SU-DHL-6 (cell line): ENCODE data around the gene SDK2.

ENCODE experiments used
- H2AFZ ChIP-seq: fragments of 200-600 bp; sonication (generic); 2 replicates; pipeline ENCODE4 v1.6.1; 2014; ENCODE audit warnings: low read depth, mild to moderate bottlenecking, moderate library complexity, mixed read lengths, antibody characterized with exemption, low read length; ENCODE audit not compliant: severe bottlenecking
- H3F3A ChIP-seq: fragments of 200-600 bp; shearing (Covaris generic); 2 replicates; pipeline ENCODE4 v1.6.0; 2016; ENCODE audit warnings: antibody characterized with exemption, mild to moderate bottlenecking; ENCODE audit not compliant: insufficient read depth
- H3K27ac ChIP-seq: fragments of 200-600 bp; sonication (generic); 2 replicates; pipeline ENCODE4 v1.5.1; 2016; ENCODE audit warnings: low read depth, mild to moderate bottlenecking, low read length, moderate library complexity, mixed read lengths
- H3K27me3 ChIP-seq: fragments of 200-600 bp; sonication (generic), shearing (Covaris generic); 2 replicates; pipeline ENCODE4 v1.6.0; 2014; ENCODE audit warnings: mild to moderate bottlenecking, low read length
- H3K36me3 ChIP-seq: fragments of 200-600 bp; sonication (generic); 2 replicates; pipeline ENCODE4 v1.6.1; 2014; ENCODE audit warnings: mild to moderate bottlenecking, low read length, mixed read lengths
- H3K4me2 ChIP-seq: fragments of 300-600, 200-600 bp; shearing (Covaris generic), sonication (generic); 2 replicates; pipeline ENCODE4 v1.6.0; 2014; ENCODE audit warnings: low read length, low read depth, mild to moderate bottlenecking; ENCODE audit not compliant: poor library complexity, severe bottlenecking
- H3K4me3 ChIP-seq: fragments of 200-600 bp; sonication (generic); 2 replicates; pipeline ENCODE4 v1.5.1; 2014; ENCODE audit warnings: antibody characterized with exemption, low read length, mild to moderate bottlenecking, mixed read lengths; ENCODE audit not compliant: insufficient read depth, poor library complexity, severe bottlenecking
- H3K79me2 ChIP-seq: fragments of 200-600 bp; sonication (generic); 2 replicates; pipeline ENCODE4 v1.6.1; 2014; ENCODE audit warnings: mild to moderate bottlenecking, low read length, moderate library complexity; ENCODE audit not compliant: insufficient read depth
- H3K9ac ChIP-seq: fragments of 200-600 bp; sonication (generic); 2 replicates; pipeline ENCODE4 v1.7.0; 2014; ENCODE audit warnings: mild to moderate bottlenecking, low read length
- H3K9me2 ChIP-seq: fragments of 200-600 bp; sonication (generic); replicated peaks from 2 replicates; pipeline ENCODE4 v1.6.1; 2014; ENCODE audit warnings: low read length; ENCODE audit not compliant: insufficient read depth
- H3K9me3 ChIP-seq: fragments of 200-600 bp; sonication (generic); 2 replicates; pipeline ENCODE4 v1.6.1; 2014; ENCODE audit warnings: low read length, mixed read lengths; ENCODE audit not compliant: insufficient read depth
- H4K20me1 ChIP-seq: fragments of 200-600 bp; sonication (generic); 2 replicates; pipeline ENCODE4 v1.6.1; 2014; ENCODE audit warnings: low read depth, mild to moderate bottlenecking, antibody characterized with exemption, low read length, moderate library complexity, mixed read lengths
- CTCF ChIP-seq: fragments of 200-600 bp; sonication (generic); IDR thresholded peaks from one replicate; pipeline ENCODE4 v1.5.1; 2017; ENCODE audit warnings: antibody characterized with exemption, mild to moderate bottlenecking, low read length, moderate library complexity; ENCODE audit not compliant: insufficient read depth, poor library complexity, severe bottlenecking
- EZH2phosphoT487 ChIP-seq: fragments of 200-600 bp; sonication (generic), shearing (Covaris generic); conservative IDR thresholded peaks from 2 replicates; pipeline ENCODE4 v1.6.1; 2018; ENCODE audit warnings: mild to moderate bottlenecking, antibody characterized with exemption, low read length, moderate library complexity, mixed read lengths

SDK2 gene

GRCh38 chr17:73632513-73632912 lies 11.7 kb downstream of the SDK2 start:
- no peak overlapping the region for H3K4me2 ChIP-seq
- H3K4me3 ChIP-seq = no peak overlapping the region
- no peaks in the 10 kb centered on the region for H4K20me1 ChIP-seq
- no peaks in the 10 kb centered on the region for H3K9me3 ChIP-seq
- no peaks in the 10 kb centered on the region for H3F3A ChIP-seq
- no peak overlapping the region for H3K9ac ChIP-seq
- H3K79me2 ChIP-seq = no peaks in the 10 kb centered on the region
- no peaks in the 10 kb centered on the region for H3K27me3 ChIP-seq
- H3K27ac ChIP-seq = no peak overlapping the region
- no peaks in the 10 kb centered on the region for H3K36me3 ChIP-seq
- no peaks in the 10 kb centered on the region for H3K9me2 ChIP-seq
- TF ChIP-seq EZH2phosphoT487 (no peak), CTCF (no peak)
- H2AFZ ChIP-seq = no peak overlapping the region

GRCh38 chr17:73630965-73631595 lies 13.2 kb downstream of the SDK2 start:
- Histone ChIP-seq H3K36me3 (no peaks in the 10 kb centered on the region), H2AFZ (no peak overlapping the region), H3K27me3 (no peaks in the 10 kb centered on the region), H3F3A (no peaks in the 10 kb centered on the region), H3K9me3 (no peaks in the 10 kb centered on the region), H3K79me2 (no peaks in the 10 kb centered on the region), H3K4me2 (no peak overlapping the region), H3K27ac (no peak overlapping the region), H4K20me1 (no peaks in the 10 kb centered on the region), H3K4me3 (no peak overlapping the region), H3K9me2 (no peaks in the 10 kb centered on the region), H3K9ac (no peak overlapping the region)
- TF ChIP-seq EZH2phosphoT487 = no peak
- no peak for TF ChIP-seq CTCF

GRCh38 chr17:73630531-73630930 lies 13.7 kb downstream of the SDK2 start:
- no peak overlapping the region for H3K4me2 ChIP-seq
- no peaks in the 10 kb centered on the region for H4K20me1 ChIP-seq
- TF ChIP-seq CTCF (no peak), EZH2phosphoT487 (no peak)
- H3K9me2 ChIP-seq = no peaks in the 10 kb centered on the region
- no peaks in the 10 kb centered on the region for H3K27me3 ChIP-seq
- no peak overlapping the region for H3K9ac ChIP-seq
- no peak overlapping the region for H3K4me3 ChIP-seq
- no peaks in the 10 kb centered on the region for H3K36me3 ChIP-seq
- no peaks in the 10 kb centered on the region for H3K9me3 ChIP-seq
- H3K27ac ChIP-seq = no peak overlapping the region
- H2AFZ ChIP-seq = no peak overlapping the region
- no peaks in the 10 kb centered on the region for H3F3A ChIP-seq
- no peaks in the 10 kb centered on the region for H3K79me2 ChIP-seq
